ENCODE measurements around the gene FBXL7. TPM values are rescaled to one million over a fixed set of nuclear protein-coding genes. Genes with fewer than 3 reads are reported as not detected.

The FBXL7 gene
- total and polyA plus RNA-seq, 2 of the 8 experiments (the other 6 are each of a cell fraction or from before 2014, with no cell fraction given): 17.7 to 17.8 TPM

DNA sequence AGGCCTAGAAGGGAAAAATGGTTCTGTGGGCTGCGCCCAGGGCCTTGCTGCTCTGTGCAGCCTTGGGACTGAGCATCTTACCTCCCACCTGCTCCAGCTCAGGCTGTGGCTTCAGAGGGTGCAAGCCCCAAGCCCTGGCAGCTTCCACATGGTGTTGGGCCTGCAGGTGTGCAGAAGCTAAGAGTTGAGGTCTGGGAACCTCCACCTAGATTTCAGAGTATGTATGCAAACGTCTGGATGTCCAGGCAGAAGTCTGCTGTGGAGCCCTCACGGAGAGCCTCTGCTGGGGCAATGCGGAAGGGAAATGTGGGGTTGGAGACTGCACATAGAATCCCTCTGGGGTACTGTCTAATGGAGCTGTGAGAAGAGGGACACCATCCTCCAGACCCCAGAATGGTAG lies 36.0 kb downstream of the FBXL7 start (continued):
- no peak for TF ChIP-seq MAX (IDR thresholded peaks at IDR 0.05)
- TF ChIP-seq FOSL1 (IDR thresholded peaks at IDR 0.05; ENCODE audit: insufficient read depth, low read depth, low read length): no peak

All from H1 (cell line).